GM18867 (cell line): ENCODE data around the gene SCOC.

Experiments used
- ATAC-seq: cut with Tn5 transposase; IDR thresholded peaks from one replicate; pipeline ENCODE4 v1.9.1; 2021; ENCODE audit warnings: mild to moderate bottlenecking, moderate library complexity; ENCODE audit not compliant: unreplicated experiment

The SCOC gene

DNA sequence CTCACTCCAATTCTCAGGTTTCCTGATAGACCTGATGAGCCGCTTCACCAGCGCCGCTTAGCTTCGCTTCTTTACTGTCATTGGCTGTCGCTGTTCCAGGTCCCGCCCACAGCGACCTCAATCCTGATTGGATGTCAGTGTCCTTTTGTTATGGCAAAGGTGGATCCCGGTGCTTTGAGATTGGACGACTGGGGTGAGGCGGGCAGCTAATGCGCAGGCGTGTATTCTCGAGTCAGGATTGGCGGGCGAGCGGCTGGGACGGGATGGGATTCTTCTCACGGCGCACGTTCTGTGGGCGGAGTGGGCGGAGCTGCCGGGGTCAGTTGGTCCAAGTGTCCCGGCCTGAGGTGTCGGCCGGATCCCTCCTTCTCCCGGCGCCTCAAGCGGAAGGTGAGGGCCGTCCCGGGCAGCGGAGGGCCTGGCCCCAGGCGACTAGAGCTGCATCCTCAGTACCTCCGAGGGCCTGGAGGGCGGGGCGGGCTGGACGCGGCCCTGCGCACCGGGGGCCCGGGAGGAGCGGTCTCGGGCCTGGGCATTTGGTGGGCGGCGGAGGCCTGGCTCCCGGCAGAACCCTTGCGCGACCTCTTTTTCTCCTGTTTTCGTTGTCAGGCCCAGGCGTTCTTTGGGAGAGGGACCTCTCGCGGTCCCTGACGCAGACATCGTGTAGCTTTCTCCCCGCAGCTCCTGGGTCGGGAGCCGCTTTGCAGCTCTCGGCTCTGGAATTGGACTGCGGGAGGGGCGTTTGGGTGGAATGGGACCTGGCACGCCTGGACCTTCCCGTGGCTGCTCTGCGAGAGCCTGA is at the start of gene SCOC:
Gene SCOC, plus strand, starts transcription at position 319 of the 802 bp plus-strand sequence. CDS start 5,525 bp downstream, outside the sequence.
- peak; percentile 94 for ATAC-seq

DNA sequence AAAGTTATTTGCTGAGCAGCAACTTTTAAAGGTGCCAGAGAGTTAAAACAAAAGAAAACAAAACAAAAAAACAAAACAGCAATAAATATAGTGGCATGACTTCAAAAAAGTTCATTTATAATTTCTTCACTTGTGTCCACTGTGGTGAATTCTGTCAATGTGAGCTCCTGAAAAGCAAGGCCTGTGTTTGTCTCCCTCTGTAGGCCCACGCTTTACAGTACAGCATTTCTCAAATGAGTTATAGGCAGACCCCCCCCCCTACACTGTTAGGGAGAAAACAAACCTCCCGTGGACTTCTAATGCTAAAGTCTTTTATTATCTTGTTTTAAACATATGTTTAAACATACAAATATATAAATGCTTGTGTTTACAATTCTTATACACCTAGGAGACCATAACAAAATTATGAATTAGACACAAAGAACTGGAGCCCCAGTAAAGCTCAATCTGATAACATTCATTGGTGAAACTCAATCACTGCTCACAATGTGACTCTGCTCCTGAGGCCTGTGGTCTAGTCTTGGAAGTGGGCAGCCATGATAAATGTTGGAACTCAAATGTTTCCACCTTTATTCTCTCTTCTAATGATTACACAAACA is 47.0 kb upstream of the SCOC start:
- ATAC-seq, result no peak

DNA sequence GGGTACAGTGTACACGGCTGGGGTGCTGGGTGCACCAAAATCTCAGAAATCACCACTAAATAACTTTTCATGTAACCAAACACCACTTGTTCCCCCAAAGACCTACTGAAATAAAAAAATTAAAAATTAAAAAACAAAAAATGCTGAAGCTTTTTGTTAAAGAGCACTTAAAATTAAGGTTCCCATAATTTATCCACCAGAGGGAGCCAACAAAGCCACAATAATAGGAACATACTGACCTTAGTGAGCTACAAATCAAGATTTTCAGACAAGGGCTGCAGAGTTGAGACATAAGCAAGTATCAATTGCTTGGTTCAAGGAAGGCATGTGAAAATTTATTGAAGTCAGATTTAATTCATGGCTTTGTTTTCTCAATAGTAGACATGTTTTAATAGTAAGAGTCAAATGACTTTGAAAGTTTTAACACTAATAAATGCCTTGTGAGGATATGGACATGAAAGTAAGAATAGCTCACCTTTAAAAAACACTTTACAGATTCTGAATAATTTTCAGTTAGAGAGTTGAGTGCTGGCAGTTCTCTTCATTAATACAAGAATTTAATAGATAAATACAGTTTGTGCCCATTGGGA is 43.0 kb upstream of the SCOC start:
- no peak for ATAC-seq

DNA sequence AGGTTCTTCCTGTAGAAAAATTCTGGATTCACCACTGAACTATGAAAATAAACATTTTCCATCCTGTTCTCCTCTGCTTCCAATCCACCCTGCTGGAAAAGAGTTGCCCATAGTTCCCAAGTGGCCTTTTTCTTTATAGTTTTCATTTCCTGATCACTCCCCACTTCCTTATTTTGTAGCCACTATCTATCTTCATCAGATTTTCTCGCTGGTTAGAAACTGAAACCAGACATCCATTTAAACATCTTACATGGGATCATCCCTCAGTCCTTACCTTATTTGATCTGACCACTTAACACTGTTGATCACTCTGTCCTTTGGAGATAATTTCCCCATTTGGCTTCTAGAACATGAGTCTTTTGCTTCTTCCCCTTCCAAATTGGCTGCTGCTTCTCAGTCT is 42.2 kb upstream of the SCOC start:
- ATAC-seq, result no peak

DNA sequence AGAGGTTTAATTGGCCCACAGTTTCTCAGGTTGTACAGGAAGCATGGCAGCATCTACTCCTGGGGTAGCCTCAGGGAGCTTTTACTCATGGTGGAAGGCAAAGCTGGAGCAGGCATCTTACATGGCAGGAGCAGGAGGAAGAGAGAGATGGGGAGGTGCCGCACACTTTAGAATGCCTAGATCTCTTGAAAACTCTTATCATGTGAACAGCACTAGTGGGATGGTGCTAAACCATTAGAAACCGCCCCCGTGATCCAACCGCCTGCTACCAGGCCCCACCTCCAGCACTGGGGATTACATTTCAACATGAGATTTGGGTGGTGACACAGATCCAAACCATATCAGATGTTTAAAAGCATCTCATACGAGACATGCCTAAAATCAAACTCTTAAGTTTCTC is 41.6 kb upstream of the SCOC start:
- ATAC-seq, result no peak

DNA sequence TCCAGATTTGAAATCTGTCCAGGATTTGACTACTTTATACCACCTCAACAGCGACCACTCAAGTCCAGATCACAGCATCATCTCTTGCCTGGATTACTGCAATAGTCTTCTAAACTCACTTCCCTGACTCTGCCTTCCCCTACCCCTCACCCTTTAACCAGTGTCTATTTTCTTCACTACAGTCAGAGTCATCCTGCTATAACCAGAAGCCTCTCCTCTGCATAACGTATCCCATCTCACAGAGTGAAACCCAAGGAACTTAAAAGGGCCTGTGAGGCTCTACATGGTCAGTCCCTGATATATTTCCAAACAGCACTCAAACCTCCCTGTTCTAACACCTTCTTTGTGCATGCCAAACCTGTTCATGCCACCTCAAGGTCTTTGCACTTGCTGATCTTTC is 40.7 kb upstream of the SCOC start:
- no peak for ATAC-seq

DNA sequence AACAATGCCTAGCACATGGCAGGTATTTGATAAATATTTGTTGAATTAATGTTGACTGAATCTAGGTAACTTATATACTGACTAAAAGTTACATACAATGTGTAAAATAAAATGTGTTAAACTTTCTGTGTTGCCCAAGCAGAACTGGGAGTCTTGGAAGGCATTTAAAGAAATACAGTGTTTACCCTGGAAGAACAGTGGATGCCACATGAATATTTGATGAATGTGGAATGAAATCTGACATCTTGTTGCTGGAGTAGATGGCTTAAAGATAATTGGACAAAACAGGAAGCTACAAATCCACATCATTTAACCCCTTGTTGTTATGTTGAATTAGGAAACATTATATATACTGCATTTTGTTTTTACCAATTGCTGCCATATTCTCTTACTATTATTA is 39.9 kb upstream of the SCOC start:
- no peak for ATAC-seq

DNA sequence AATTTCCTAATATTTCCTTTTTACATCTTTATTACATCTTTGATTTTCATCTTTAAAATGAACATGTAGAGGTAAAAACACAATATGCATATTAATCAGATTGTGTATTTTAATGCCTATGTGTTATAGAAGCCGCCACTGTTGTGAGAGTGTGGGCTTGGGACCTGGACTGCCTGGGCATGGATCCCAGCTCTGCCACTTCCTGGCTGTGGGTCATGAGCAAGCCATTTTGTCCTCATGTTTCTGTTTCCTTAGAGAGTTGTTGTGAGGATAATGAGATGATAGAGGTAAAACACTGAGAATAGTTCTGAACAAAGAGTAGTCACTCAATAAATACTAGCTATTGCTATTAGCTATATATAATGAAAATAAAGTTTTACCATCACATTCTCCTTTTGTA is 38.4 kb upstream of the SCOC start:
- ATAC-seq, result no peak

DNA sequence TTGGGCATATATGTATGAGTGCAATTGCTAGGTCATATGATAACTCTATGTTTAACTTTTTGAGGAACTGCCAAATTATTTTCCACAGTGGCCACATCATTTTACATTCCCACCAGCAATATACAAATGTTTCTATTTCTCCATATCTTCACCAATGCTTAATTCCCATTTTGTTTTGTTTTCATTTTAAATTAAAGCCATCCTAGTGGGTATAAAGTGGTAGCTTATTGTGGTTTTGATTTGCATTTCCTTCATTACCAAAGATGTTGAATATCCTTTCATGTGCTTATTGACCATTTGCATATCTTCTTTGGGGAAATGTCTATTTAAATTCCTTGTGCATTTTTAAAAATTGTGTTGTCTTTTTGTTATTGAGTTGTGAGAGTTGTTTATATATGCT is 36.7 kb upstream of the SCOC start:
- no peak for ATAC-seq

DNA sequence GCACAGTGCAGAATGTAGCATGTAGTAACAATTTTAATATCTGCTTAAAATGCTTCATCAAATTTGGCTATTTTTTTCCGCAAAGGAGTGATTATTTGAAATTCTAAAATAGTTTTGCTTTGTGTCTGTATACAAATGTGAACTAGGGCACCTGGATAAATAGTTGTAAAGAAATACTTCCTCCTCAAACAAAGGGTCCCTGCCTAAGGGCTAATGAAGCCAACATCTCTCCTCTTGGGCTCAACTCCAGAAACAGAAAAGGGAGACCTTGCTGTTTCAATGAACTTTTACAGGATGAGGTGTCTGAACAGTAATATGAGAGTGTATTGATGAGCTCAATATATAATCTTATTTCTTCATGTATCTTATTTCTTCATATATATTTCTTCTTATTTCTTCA is 30.8 kb upstream of the SCOC start:
- ATAC-seq, result no peak

DNA sequence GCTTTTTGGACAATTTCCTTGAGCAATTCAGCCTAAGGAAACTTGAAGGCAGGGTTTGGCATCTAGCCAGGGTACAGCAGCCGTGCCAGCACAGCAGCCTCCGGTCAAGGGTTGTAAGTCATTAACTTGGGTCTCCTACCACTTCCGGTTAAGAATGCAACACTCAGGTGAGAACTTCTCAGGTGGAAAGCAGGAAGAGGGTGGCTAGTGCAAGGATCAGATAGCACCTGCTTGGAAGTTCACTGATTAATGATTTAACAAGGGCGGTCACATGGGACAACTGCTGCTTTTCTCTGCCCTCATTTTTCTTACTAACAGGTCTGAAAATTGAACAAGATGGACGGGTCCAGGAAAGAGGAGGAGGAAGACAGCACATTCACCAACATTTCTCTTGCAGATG is 30.1 kb upstream of the SCOC start:
- peak; percentile 67 for ATAC-seq

DNA sequence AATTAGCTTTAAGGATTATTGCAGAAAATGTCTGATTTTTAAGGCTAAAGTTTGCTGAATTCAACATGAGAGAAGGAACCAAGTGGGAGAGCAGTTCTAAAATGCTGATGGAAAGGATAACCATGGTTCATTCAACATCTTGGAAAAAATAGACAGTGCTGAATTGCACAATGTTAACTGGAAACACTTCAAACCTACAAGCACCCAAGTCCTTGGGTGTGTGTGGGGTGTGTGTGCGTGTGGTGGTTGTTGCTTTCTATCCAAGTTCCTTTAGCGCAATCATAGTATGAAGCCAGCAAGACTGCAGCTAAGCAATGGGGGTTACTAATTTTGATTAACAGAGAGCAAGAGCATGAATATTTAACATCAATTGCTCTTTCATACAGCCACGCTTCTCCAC is 29.3 kb upstream of the SCOC start:
- no peak for ATAC-seq

DNA sequence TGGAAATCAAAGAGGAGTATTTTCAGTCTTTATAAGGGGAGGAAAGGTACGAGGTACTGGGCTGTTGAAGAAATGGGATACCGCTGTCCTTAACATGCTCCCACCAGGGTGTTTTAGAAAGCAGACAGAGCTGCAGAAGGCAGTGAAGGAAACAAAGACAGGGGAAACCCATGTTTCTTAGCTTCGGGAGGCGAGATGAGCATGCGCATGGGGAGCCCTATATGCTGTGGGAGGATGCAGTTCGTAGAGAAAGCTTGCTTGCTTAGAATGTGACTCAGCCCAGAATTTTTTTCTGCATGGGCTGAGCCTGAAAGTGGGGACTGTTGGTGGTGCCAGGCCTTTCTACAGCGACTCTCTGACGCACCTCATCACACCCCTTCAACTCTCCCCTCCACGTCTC is 28.8 kb upstream of the SCOC start:
- no peak for ATAC-seq

DNA sequence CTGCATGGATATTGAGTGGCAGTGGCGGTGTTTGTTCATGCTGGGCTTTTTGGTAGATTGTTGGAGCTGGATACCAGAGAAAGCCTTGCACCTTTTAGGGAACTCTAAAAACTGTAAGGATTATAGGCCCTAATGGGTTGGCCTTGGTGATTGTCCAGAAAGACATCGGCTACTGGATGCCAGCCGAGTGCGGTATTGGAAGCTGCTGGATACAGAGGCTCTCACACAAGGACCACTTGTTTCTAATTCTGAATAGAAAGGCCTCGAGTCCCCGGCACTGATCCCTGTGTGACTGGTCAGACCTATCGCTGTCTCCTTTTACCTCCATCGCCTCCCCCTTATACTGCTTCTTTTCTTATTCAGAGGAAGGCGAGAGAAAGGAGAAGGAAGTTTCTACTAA is 27.3 kb upstream of the SCOC start:
- ATAC-seq, result no peak

DNA sequence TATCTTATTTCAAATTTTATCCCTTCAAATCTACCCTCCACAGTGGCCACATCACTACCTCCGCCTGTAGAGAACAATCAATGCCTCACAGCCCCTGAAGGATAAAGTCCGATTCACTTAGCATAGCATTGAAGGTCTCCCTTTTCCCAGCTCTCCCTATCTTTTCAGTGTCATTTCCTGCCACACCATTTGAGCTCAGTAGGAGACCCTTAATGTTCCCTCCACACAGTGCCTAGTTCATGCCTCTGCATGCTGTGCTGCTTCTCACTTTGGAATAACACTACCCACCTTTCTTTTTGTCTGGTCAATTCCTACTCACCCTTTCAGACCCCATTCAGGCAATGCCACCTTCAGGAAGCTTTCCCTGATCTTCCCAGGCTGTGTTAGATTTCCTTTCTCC is 23.6 kb upstream of the SCOC start:
- ATAC-seq, result no peak

DNA sequence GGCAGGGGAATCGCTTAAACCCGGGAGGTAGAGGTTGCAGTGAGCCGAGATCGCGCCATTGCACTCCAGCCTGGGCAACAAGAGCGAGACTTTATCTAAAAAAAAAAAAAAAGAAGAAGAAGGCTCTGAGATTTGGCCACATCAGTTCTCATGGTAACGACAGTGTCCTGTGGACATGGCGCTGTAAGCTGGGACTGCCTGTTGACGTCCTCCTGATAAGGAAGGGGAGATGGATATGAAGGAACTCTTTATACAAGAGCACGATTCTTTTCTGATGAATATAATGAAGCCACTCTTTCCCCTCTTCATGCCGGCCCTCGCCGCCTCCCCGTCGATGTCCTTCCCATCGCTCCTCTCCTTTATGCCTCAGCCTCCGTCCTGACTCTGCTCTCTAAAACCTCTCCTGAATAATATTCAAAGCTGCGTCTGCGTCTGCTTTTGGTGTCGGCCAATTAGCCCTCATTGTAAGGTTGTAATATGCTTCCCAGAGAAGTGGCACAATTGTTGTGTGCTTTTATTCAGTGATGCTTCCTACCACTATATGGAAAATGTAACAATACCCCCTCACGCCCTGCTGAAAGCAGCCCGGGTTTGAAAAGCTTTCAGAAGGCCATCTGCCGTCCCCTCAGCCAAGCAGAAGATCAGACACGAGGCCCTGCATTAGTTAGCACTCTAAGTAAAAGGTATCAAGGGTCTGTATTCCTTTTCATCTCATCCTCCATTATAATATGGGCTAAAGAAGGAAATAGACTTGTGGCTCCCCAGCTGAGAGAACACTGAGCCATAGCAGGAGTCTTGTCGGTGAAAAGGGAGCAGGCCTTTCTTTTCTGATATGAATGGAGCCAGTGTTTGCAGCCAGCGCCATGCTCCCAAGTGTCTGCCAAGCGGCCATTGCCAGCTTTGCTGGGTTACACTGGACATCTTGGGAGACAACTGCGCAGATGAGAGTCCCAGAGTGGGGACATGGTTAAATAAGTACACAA is 22.1 kb upstream of the SCOC start:
- ATAC-seq, result no peak

DNA sequence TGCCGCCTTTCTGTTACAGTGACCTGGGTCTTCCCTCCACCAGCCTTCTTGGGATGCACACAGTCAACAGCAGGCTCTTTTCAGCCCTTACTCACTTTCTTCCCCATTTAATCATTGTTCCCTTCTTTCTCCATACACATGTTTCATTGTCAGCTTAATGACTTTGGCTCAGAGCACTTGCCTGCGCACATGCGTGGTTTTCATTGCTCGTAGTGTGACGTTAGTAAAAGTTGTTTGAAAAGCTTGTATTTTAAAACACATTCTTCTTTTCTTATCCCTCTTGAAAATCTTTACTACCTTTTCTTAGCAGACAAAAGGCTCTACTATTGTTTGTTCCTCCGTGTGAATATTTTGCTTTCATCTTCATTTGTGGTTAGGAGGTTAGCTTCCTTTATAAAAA is 19.7 kb upstream of the SCOC start:
- ATAC-seq, result no peak

DNA sequence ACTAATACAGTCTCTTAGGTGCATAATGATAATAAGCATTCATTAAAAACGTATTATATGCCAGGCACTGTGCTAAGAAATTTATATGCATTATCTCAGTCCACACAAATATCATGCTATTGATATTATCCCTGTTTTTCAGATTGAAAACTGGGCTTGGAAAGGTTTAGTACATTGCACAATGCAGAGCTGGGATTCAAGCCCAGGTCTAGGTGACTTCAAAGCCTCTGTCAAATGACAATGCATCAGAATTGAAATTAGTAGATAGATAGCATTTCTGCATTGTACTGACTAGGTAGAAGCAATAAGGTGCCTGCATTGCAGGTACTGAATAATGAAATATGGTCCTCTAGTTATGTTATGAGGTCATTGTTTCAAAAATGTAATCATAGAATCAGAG is 18.2 kb upstream of the SCOC start:
- no peak for ATAC-seq

DNA sequence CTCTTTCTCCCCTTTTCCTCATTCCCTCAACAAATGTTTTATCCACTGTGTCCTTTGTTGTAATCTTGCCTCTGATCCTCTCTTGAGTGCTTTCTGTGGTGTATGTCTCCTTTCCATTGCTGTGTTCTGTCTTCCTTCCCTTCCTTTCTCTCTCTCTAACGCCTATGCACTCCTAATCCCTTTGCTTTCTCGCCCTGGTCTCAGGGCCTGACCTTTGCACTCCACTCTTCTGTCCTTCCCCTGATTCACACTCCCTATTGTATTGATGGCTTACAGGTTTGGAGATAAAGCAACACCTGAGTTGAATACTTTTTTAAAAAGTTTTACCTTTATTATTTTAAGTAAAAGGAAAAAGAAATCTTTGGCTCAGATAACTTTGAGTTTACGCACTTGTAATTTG is 15.6 kb upstream of the SCOC start:
- ATAC-seq, result no peak

DNA sequence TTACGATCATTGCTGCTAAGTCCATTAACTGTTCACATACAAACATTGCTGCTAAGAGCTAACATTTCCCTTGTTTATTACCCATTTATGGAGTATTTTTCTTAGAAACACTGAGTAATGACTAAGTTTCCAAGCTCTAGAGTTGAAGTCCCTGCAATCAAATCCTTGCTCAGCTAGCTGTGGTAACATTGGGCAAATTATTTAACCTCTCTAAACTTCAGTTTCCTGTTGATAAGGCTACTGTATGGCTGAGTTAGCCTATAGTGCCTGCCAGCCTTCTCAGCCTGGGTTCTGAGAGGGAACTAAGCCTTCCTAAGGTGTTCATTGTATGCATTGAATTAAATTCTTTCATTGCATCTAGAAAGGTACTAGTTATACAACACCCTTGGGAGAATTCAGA is 15.2 kb upstream of the SCOC start:
- ATAC-seq, result no peak
